ENCODE data around the gene ILF3. TPM values are rescaled to one million over a fixed set of nuclear protein-coding genes. Genes with fewer than 3 reads are reported as not detected.

ILF3 gene
- total and polyA plus RNA-seq, 2 donors from 2014 or later, result 58.3 to 206 TPM

DNA sequence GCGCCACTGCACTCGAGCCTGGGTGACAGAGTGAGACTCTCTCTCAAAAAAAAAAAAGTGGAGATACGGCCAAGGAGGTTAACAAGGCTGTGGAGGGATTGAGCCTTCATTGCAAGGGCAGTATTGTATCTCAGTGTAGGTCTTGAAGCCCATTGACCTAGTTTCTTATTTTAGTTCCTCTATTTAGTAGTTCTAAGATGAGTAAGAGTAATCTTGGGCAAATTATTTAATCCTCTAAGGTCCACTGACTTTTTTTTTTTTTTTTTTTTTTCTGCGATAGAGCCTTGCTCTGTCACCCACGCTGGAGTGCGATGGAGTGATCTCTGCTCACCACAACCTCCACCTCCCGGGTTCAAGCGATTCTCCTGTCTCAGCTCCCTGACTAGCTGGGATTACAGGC lies 14.3 kb upstream of the ILF3 start:
- Histone ChIP-seq H3K27ac (ENCODE audit: low read depth in 2 of 2, low read length in 2 of 2) (no peak overlapping the region), H3K4me3 (ENCODE audit: low read length in 3 of 3) (no peak overlapping the region), H3K27me3 (ENCODE audit: control insufficient read depth, insufficient read depth, low read length) (no peaks in the 10 kb centered on the region), H3K36me3 (ENCODE audit: control insufficient read depth in 2 of 3, insufficient read depth in 3 of 3, low read length in 3 of 3) (peaks cover 2 to 32% (median 20%) of the 10 kb centered on the region in 3 donors), H3K9ac (ENCODE audit: low read length in 3 of 3) (no peak overlapping the region), H3K9me3 (ENCODE audit: control insufficient read depth in 2 of 3, insufficient read depth in 1 of 3, low read length in 3 of 3) (no peaks in the 10 kb centered on the region), H3K4me1 (ENCODE audit: control insufficient read depth in 2 of 3, insufficient read depth in 2 of 3, low read depth in 1 of 3, low read length in 3 of 3) (peaks cover 0 to 8% (median 0%) of the 10 kb centered on the region in 3 donors)
- TF ChIP-seq, protein P1, sequence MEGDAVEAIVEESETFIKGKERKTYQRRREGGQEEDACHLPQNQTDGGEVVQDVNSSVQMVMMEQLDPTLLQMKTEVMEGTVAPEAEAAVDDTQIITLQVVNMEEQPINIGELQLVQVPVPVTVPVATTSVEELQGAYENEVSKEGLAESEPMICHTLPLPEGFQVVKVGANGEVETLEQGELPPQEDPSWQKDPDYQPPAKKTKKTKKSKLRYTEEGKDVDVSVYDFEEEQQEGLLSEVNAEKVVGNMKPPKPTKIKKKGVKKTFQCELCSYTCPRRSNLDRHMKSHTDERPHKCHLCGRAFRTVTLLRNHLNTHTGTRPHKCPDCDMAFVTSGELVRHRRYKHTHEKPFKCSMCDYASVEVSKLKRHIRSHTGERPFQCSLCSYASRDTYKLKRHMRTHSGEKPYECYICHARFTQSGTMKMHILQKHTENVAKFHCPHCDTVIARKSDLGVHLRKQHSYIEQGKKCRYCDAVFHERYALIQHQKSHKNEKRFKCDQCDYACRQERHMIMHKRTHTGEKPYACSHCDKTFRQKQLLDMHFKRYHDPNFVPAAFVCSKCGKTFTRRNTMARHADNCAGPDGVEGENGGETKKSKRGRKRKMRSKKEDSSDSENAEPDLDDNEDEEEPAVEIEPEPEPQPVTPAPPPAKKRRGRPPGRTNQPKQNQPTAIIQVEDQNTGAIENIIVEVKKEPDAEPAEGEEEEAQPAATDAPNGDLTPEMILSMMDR (IDR thresholded peaks at IDR 0.05; ENCODE audit: borderline replicate concordance, extremely low read depth, insufficient read depth), result no peak
- intact Hi-C loops (cut with DNase I), result loop anchor here (5.0 kb wide), 1 partner anchor 58 kb away; no protein-coding TSS in a partner anchor
- DNase-seq (no peak), FAIRE-seq (no peak)

DNA sequence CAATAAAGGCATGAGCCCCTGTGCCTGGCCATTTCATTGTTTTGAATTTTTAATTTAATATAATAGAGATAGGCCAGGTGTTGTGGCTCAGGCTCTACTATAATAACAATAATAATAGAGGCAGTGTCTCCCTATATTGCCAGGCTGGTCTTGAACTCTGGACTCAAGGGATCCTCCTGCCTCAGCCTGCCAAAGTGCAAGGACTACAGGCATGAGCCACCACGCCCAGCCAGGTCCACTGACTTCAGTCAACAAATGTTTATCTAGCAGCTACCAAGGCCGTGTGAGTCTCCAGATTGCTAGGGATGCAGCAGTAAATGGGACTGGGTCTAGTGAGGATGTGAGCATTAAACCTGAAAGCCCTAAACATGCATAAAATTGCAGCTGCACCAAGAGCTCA lies 13.8 kb upstream of the ILF3 start:
- TF ChIP-seq, protein P1 (IDR thresholded peaks at IDR 0.05; ENCODE audit: borderline replicate concordance, extremely low read depth, insufficient read depth), result no peak
- Histone ChIP-seq H3K9me3 (ENCODE audit: control insufficient read depth in 2 of 3, insufficient read depth in 1 of 3, low read length in 3 of 3) (no peaks in the 10 kb centered on the region), H3K27ac (ENCODE audit: low read depth in 2 of 2, low read length in 2 of 2) (no peak overlapping the region), H3K9ac (ENCODE audit: low read length in 3 of 3) (no peak overlapping the region), H3K36me3 (ENCODE audit: control insufficient read depth in 2 of 3, insufficient read depth in 3 of 3, low read length in 3 of 3) (peaks cover 2 to 30% (median 18%) of the 10 kb centered on the region in 3 donors), H3K27me3 (ENCODE audit: control insufficient read depth, insufficient read depth, low read length) (no peaks in the 10 kb centered on the region), H3K4me3 (ENCODE audit: low read length in 3 of 3) (no peak overlapping the region), H3K4me1 (ENCODE audit: control insufficient read depth in 2 of 3, insufficient read depth in 2 of 3, low read depth in 1 of 3, low read length in 3 of 3) (peaks cover 0 to 8% (median 0%) of the 10 kb centered on the region in 3 donors)
- intact Hi-C loops (cut with DNase I), result loop anchor here (5.0 kb wide), 1 partner anchor 58 kb away; no protein-coding TSS in a partner anchor
- FAIRE-seq (no peak), DNase-seq (no peak)

DNA sequence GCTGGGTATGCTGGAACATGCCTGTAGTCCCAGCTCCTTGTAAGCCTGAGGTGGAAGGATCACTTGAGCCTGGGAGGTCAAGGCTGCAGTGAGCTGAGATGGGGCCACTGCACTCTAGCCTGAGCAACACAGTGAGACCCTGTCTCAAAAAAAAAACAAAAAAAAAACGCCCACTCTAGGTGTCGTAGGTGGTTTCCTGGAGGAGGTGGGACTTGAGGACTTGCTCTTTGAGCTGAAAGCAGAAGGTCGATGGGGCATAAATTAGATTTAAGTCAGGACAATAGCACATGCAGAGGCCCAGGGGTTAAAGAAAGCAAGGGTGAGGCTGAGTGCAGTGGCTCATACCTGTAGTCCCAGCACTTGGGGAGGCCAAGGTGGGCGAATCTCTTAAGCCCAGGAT lies 12.9 kb upstream of the ILF3 start:
- TF ChIP-seq, protein P1 (IDR thresholded peaks at IDR 0.05; ENCODE audit: borderline replicate concordance, extremely low read depth, insufficient read depth), result no peak
- intact Hi-C loops (cut with DNase I), result loop anchor here (5.0 kb wide), 1 partner anchor 59 kb away; no protein-coding TSS in a partner anchor
- no peaks in the 10 kb centered on the region for H3K27me3 ChIP-seq (ENCODE audit: control insufficient read depth, insufficient read depth, low read length)
- H3K9ac ChIP-seq (ENCODE audit: low read length in 3 of 3), result no peak overlapping the region
- no peak for FAIRE-seq
- H3K4me1 ChIP-seq (ENCODE audit: control insufficient read depth in 2 of 3, insufficient read depth in 2 of 3, low read depth in 1 of 3, low read length in 3 of 3), result peaks cover 0 to 8% (median 0%) of the 10 kb centered on the region in 3 donors
- DNase-seq, result no peak
- H3K9me3 ChIP-seq (ENCODE audit: control insufficient read depth in 2 of 3, insufficient read depth in 1 of 3, low read length in 3 of 3), result no peaks in the 10 kb centered on the region
- H3K36me3 ChIP-seq (ENCODE audit: control insufficient read depth in 2 of 3, insufficient read depth in 3 of 3, low read length in 3 of 3), result peaks cover 2 to 28% (median 18%) of the 10 kb centered on the region in 3 donors
- no peak overlapping the region for H3K4me3 ChIP-seq (ENCODE audit: low read length in 3 of 3)
- H3K27ac ChIP-seq (ENCODE audit: low read depth in 2 of 2, low read length in 2 of 2), result no peak overlapping the region
